ENCODE data around the gene FOXS1. TPM values are rescaled to one million over a fixed set of nuclear protein-coding genes. Genes with fewer than 3 reads are reported as not detected.
A peak's percentile ranks its signal among the peaks of the same experiment; 100 is the strongest.
"Not testable (repeated sequence)": the region's sequence is repeated elsewhere in the genome, so short reads cannot be mapped to it uniquely, and the experiment has no call there.

The FOXS1 gene
- total RNA-seq, 2 experiments from 2014 or later = not detected

DNA sequence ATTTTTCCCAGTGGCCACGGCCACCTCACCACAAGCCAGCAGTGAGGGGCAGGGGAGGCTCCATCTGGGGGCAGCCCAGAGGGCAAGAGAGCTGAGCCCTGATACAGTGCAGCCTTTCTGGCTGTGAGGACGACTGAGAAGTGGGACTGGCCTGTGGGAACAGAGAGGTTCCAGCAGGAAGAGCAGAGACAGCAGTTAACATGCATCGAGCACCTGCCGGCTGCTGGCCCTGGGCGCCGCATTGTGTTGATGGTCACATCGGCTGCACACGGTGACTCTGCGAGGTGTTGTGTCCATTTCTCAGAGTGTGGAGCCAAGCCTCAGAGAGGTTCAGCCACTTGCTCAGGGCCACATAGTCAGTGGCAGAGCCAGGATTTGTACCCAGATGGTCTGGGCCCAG, 9.8 kb downstream of the FOXS1 start:
- H3K27me3 Mint-ChIP-seq (ENCODE audit: low read depth) = no peaks in the 10 kb centered on the region
- H3K36me3 Mint-ChIP-seq (ENCODE audit: low read depth) = no peaks in the 10 kb centered on the region
- H3K4me1 Mint-ChIP-seq (ENCODE audit: low read depth) = peaks cover 3% of the 10 kb centered on the region
- DNase-seq = no peak
- no peak overlapping the region for H3K27ac Mint-ChIP-seq
- no peak overlapping the region for H3K4me3 Mint-ChIP-seq
- intact Hi-C loops (cut with micrococcal nuclease) = no loop called here
- CTCF ChIA-PET = interaction anchor here (1.2 to 3.5 kb wide), 3 partner anchors 11 to 117 kb away, joined by 3 to 17 read pairs (median 15); no protein-coding TSS in a partner anchor
- H3K9me3 Mint-ChIP-seq = no peaks in the 10 kb centered on the region

DNA sequence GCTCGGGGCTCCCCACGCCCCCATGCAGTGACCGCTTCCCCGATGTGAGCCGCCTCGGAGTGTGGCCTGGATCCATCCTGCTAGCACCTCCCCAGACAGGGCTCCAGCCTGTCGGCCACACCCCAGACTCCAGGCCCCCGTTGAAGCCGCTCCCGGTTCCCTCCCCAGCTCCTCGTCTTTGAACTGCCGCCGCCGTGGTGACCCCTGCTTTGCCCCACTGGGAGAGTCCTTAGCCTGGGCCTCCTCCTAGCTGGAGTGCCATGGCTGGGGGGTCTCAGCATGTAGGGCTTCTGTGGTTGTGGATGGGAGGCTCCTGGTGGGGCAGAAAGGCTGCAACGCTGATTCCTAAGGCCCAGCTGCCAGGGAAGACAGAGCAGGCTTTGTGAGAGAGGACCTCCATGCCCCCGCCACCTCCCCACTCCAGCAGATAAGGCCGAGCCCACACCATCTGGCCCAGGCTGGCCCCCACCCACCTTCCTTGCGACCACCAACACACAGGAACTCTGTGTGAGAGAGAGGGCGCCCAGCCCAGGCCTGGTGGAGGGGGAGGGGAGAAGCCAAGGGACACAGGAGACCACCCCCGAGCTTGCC, 11.4 kb downstream of the FOXS1 start:
- no peak overlapping the region for H3K4me3 Mint-ChIP-seq
- intact Hi-C loops (cut with micrococcal nuclease) = no loop called here
- peaks cover 3% of the 10 kb centered on the region for H3K4me1 Mint-ChIP-seq (ENCODE audit: low read depth)
- no peaks in the 10 kb centered on the region for H3K36me3 Mint-ChIP-seq (ENCODE audit: low read depth)
- H3K27ac Mint-ChIP-seq = no peak overlapping the region
- H3K9me3 Mint-ChIP-seq = no peaks in the 10 kb centered on the region
- no peak for DNase-seq
- H3K27me3 Mint-ChIP-seq (ENCODE audit: low read depth) = no peaks in the 10 kb centered on the region
- CTCF ChIA-PET = interaction anchor here (0.6 to 2.3 kb wide), 6 partner anchors 8 to 192 kb away, joined by 3 to 7 read pairs (median 4); no protein-coding TSS in a partner anchor

DNA sequence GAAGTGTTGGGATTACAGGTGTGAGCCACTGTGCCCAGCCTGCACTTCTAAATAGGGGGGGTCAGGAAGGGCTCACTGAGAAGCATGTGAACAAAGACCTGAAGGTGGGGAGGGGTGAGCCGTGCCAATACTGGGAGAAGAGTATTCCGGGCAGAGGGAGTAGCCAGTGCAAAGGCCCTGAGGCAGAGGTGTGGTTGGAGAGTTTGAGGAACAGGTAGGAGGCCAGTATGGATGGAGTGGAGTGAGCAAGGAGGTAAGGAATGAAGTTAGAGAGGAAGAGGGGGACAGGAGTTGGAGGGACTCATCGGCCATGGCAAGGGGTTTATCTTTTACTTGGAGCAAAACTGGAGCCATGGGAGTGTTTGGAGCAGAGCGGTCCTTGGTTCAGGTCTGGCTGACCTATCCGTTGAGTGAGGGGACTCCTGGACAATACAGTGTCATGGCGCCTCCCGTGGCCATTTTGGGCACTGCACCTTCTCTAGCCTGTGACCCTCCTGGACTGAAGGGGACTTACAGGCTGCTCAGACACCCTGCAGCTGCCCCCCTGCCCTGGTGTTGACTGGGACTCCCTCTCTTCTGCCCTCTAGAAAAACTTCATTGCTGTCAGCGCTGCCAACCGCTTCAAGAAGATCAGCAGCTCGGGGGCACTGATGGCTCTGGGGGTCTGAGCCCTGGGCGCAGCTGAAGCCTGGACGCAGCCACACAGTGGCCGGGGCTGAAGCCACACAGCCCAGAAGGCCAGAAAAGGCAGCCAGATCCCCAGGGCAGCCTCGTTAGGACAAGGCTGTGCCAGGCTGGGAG, 12.1 kb downstream of the FOXS1 start:
- Mint-ChIP-seq H3K27ac (no peak overlapping the region), H3K27me3 (ENCODE audit: low read depth) (no peaks in the 10 kb centered on the region), H3K9me3 (no peaks in the 10 kb centered on the region), H3K4me1 (ENCODE audit: low read depth) (peaks cover 3% of the 10 kb centered on the region), H3K36me3 (ENCODE audit: low read depth) (no peaks in the 10 kb centered on the region), H3K4me3 (no peak overlapping the region)
- intact Hi-C loops (cut with micrococcal nuclease) = no loop called here
- CTCF ChIA-PET = interaction anchor here (0.6 to 2.3 kb wide), 7 partner anchors 8 to 193 kb away, joined by 3 to 7 read pairs (median 3); no protein-coding TSS in a partner anchor
- peak; percentile 72 for DNase-seq

DNA sequence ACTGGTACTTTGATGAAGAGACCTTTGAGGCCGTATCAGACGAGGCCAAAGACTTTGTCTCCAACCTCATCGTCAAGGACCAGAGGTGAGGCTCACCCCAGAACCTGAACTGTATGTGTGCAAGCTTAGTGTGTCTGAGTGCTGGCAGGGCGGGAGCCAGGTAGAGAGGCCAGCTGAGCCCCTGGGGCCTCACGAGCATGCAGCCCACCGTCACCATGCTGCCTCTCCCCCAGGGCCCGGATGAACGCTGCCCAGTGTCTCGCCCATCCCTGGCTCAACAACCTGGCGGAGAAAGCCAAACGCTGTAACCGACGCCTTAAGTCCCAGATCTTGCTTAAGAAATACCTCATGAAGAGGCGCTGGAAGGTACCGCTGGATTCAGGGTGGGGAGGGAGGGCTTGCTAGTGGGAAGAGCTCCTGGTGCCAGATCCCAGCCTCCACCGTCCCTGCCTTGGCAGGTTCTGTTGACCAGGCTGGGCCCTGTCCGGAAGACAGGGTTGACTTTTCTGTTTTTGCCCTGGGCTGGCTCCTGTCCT, 13.6 kb downstream of the FOXS1 start:
- Mint-ChIP-seq H3K4me3 (no peak overlapping the region), H3K27me3 (ENCODE audit: low read depth) (no peaks in the 10 kb centered on the region), H3K4me1 (ENCODE audit: low read depth) (peaks cover 3% of the 10 kb centered on the region), H3K27ac (no peak overlapping the region), H3K36me3 (ENCODE audit: low read depth) (no peaks in the 10 kb centered on the region), H3K9me3 (no peaks in the 10 kb centered on the region)
- CTCF ChIA-PET = interaction anchor here (1.0 to 2.3 kb wide), 2 partner anchors 9 to 199 kb away, joined by 3 to 5 read pairs; no protein-coding TSS in a partner anchor
- DNase-seq = no peak
- intact Hi-C loops (cut with micrococcal nuclease) = no loop called here

DNA sequence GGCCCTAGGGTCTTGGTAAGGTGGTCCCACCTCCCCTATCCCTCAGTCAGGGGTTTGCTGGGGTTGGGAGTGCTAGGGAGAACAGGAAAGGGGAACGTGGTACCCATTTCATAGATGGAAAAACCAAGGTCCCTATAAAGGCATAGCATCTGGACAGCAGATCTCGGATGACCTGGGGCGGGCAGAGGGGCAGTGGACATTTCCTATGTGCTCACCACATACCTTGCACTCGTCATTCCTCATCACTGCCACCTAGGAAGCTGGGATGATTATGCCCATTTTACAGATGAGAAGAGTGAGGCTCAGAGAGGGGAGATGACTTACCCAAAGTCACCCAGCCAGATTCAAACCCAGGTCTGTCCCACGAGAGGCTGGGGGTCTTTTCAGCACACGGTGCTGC, 14.2 kb downstream of the FOXS1 start:
- no peaks in the 10 kb centered on the region for H3K27me3 Mint-ChIP-seq (ENCODE audit: low read depth)
- no peak overlapping the region for H3K4me3 Mint-ChIP-seq
- H3K9me3 Mint-ChIP-seq = no peaks in the 10 kb centered on the region
- no peaks in the 10 kb centered on the region for H3K36me3 Mint-ChIP-seq (ENCODE audit: low read depth)
- no peak overlapping the region for H3K27ac Mint-ChIP-seq
- intact Hi-C loops (cut with micrococcal nuclease) = no loop called here
- H3K4me1 Mint-ChIP-seq (ENCODE audit: low read depth) = peaks cover 2% of the 10 kb centered on the region
- no peak for DNase-seq
- CTCF ChIA-PET = interaction anchor here (1.0 to 2.3 kb wide), 2 partner anchors 9 to 199 kb away, joined by 3 to 5 read pairs; no protein-coding TSS in a partner anchor

DNA sequence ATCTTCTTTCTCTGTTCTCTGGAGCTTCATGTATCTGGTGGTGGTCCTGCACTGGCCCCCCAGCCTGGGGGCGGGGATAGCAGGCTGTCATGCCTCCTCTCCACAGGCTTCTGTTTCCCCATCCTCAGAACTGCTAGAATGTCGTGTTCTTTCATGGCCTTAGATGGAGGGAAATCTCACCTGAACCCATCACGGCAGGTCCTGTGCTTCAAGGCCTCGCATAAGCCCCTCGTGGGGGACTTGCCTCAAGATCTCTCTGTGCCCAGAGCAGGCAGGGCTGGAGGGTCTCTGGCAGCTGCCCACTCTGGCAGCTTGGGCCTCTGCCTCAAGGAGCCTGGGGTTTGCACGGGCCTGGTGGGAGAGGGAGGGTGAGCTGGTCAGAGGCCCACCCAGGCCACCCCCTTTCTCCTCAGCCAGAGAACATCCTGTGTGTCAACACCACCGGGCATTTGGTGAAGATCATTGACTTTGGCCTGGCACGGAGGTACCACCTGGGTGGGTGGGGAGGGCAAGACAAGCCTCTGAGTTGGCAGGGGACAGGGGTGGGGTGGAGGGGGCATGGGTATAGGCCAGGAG, 14.9 kb downstream of the FOXS1 start:
- no peak for DNase-seq
- Mint-ChIP-seq H3K27me3 (ENCODE audit: low read depth) (no peaks in the 10 kb centered on the region), H3K4me3 (no peak overlapping the region), H3K4me1 (ENCODE audit: low read depth) (no peaks in the 10 kb centered on the region), H3K27ac (no peak overlapping the region), H3K9me3 (no peaks in the 10 kb centered on the region), H3K36me3 (ENCODE audit: low read depth) (no peaks in the 10 kb centered on the region)
- CTCF ChIA-PET = interaction anchor here (1.0 to 2.3 kb wide), 3 partner anchors 8 to 18 kb away, joined by 3 to 7 read pairs (median 5); no protein-coding TSS in a partner anchor
- intact Hi-C loops (cut with micrococcal nuclease) = no loop called here

DNA sequence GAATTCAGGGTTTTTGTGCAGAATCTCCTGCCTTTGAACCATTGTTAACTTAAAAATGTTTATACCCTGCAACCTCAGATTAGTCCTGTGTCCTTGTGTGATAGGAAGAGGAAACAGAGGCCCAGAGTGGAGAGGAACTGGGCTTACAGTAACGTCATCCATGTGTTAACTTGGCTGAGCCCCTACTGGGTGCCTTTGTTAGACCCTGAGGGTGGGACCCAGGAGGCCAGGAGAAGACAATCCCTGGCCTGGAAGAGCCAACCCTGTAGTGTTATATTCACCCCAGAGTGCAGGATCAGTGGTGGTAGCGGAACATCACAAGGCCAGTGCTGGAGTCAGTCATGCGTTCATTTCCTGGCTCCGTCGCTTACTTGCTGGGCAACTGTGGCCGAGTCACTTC, 15.7 kb downstream of the FOXS1 start:
- Mint-ChIP-seq H3K4me1 (ENCODE audit: low read depth) (no peaks in the 10 kb centered on the region), H3K9me3 (no peaks in the 10 kb centered on the region), H3K27ac (no peak overlapping the region), H3K36me3 (ENCODE audit: low read depth) (no peaks in the 10 kb centered on the region), H3K27me3 (ENCODE audit: low read depth) (no peaks in the 10 kb centered on the region), H3K4me3 (no peak overlapping the region)
- CTCF ChIA-PET = interaction anchor here (1.0 to 1.8 kb wide), 2 partner anchors 15 to 19 kb away, joined by 3 to 7 read pairs; no protein-coding TSS in a partner anchor
- DNase-seq = no peak
- intact Hi-C loops (cut with micrococcal nuclease) = no loop called here

DNA sequence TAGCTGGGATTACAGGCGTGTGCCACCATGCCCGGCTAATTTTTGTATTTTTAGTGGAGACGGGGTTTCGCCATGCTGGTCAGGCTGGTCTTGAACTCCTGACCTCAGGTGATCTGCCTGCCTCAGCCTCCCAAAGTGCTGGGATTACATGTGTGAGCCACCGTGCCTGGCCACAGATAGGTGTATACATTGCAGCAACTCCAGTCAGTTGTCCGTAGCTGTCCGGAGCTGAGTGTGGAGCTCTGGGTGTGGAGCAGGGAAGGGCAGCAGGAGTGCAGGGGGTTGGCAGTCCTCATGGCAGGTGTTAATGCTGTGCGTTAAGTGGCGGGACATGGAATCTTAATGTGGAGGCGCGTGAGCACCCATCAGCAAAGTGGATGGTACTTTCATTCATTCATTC, 17.4 kb downstream of the FOXS1 start:
- H3K4me1 Mint-ChIP-seq (ENCODE audit: low read depth); H3K36me3 Mint-ChIP-seq (ENCODE audit: low read depth); H3K9me3 Mint-ChIP-seq; H3K27me3 Mint-ChIP-seq (ENCODE audit: low read depth); DNase-seq; intact Hi-C loops (cut with micrococcal nuclease); H3K4me3 Mint-ChIP-seq; H3K27ac Mint-ChIP-seq: not testable (repeated sequence)
- CTCF ChIA-PET = interaction anchor here (0.6 to 0.7 kb wide), 2 partner anchors 24 to 135 kb away, joined by 3 to 5 read pairs; no protein-coding TSS in a partner anchor

DNA sequence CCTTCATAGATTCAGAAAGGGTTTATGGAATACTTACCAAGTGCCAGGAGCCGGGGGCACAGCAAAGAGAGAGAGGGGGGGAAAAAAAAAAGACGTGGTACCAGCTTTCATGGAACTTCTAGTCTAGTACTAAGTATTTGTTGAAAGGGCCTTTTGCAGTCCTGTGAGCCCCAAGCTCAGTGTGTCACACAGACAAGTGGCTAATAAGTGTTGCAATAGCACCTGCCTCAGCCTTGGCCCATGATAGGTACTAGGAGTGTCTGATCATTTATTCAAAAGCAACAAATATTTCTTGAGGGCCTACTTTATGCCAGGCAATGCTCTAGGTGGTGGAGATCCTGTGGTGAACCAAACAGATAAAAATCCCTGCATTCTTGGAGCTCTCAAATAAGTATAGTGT, 18.3 kb downstream of the FOXS1 start:
- CTCF ChIA-PET = interaction anchor here (0.8 kb wide), 1 partner anchor 214 kb away, joined by 3 read pairs; no protein-coding TSS in a partner anchor
- intact Hi-C loops (cut with micrococcal nuclease) = no loop called here

DNA sequence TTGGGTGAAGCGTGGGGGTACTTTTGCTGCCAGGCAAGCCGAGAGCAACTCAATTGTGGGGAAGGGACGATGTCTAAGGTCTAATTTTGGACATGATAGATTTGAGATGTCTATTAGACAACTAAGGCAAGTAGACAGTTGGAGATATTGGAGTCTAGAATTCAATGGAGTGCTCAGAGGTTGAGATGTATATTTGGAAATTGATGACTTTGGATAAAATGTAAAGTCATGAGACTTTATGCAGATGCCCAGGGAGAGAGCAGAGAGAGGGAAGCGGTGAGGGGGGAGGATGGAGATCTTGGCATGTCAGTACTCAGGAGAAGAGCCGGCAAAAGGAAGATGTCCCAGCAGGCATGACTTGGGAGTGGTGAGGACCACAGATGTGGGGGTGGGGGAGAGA, 19.3 kb downstream of the FOXS1 start:
- intact Hi-C loops (cut with micrococcal nuclease) = no loop called here

More for the DNA sequence above, 18.3 kb downstream of the FOXS1 start:
- no peak overlapping the region for H3K27ac Mint-ChIP-seq
- no peak for DNase-seq
- H3K9me3 Mint-ChIP-seq = no peaks in the 10 kb centered on the region
- H3K4me1 Mint-ChIP-seq (ENCODE audit: low read depth) = peaks cover 4% of the 10 kb centered on the region
- H3K4me3 Mint-ChIP-seq = no peak overlapping the region
- no peaks in the 10 kb centered on the region for H3K36me3 Mint-ChIP-seq (ENCODE audit: low read depth)
- peaks cover 3% of the 10 kb centered on the region for H3K27me3 Mint-ChIP-seq (ENCODE audit: low read depth)

DNA sequence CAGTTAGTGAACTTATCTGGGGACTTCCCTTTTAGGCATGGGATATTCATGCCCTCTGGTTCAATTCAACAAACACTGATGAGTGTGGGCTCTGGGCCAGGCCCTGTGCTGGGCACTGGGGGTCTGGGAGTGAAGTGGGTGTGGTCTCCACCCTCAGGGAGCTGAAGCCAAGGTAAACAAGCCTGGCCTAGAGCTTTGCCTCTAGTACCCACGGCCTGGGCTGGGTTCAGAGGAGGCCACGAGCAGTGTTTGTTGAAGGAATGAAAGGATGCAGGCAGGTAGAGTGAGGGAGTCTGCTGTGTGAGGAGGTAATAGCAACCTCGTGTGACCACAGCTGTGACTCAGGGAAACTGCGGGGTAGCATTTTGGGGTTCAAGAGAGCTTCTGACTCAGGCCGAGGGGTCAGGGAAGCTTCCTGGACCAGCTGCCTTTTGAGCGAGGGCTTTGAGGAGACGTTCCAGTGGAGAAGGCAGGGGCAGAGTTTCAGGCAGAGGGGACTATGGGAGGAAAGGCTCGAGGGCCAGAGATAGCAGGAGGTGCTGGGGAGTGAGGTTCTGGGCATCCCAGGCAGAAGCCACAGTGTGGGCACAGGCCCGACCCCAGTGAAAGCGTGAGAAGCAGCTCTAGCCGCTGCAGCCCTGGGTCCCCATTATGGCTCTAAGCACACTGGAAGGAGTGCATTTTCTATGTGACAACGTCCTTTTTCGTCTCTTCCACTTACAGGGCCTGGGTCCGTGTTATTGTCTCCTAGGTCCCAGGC, 20.7 kb downstream of the FOXS1 start:
- no peaks in the 10 kb centered on the region for H3K9me3 Mint-ChIP-seq
- DNase-seq = no peak
- no peak overlapping the region for H3K4me3 Mint-ChIP-seq
- intact Hi-C loops (cut with micrococcal nuclease) = loop anchor here (5.0 kb wide), 1 partner anchor 193 kb away; no protein-coding TSS in a partner anchor
- CTCF ChIA-PET = interaction anchor here (0.9 to 4.4 kb wide), 8 partner anchors 13 to 267 kb away, joined by 3 to 53 read pairs (median 16); partner anchors contain the start of genes FOXS1 and PDRG1
- H3K27me3 Mint-ChIP-seq (ENCODE audit: low read depth) = peaks cover 3% of the 10 kb centered on the region
- H3K4me1 Mint-ChIP-seq (ENCODE audit: low read depth) = peaks cover 4% of the 10 kb centered on the region
- no peaks in the 10 kb centered on the region for H3K36me3 Mint-ChIP-seq (ENCODE audit: low read depth)
- H3K27ac Mint-ChIP-seq = no peak overlapping the region

More for the DNA sequence above, 19.3 kb downstream of the FOXS1 start:
- Mint-ChIP-seq H3K36me3 (ENCODE audit: low read depth) (no peaks in the 10 kb centered on the region), H3K4me3 (no peak overlapping the region), H3K9me3 (no peaks in the 10 kb centered on the region), H3K27ac (no peak overlapping the region), H3K27me3 (ENCODE audit: low read depth) (peaks cover 3% of the 10 kb centered on the region), H3K4me1 (ENCODE audit: low read depth) (peaks cover 4% of the 10 kb centered on the region)
- CTCF ChIA-PET = no interaction called here
- DNase-seq = no peak

All from activated naive CD4-positive, alpha-beta T cell treated with anti-CD3 and anti-CD28 coated beads for 36 hours (primary cell).